Activated CD8-positive, alpha-beta memory T cell treated with anti-CD3 and anti-CD28 coated beads, Interleukin-2, amount 50 U/mL, for 1 hour (primary cell): Measurements from ENCODE around the gene RHOV.

ENCODE experiments used
- DNase-seq: peaks from one replicate; pipeline ENCODE4 v3.0.0-alpha.2; 2020; ENCODE audit errors: extremely low read depth

The RHOV gene

GRCh38 chr15:40845511-40846284 is 28.3 kb downstream of the RHOV start:
- no peak for DNase-seq

GRCh38 chr15:40845036-40845435 is 29.0 kb downstream of the RHOV start:
- no peak for DNase-seq

- no peak for DNase-seq
Measured at GRCh38 chr15:40844696-40845030, 29.4 kb downstream of the RHOV start.

GRCh38 chr15:40843885-40844695 is 29.9 kb downstream of the RHOV start, which contains the start of gene SPINT1:
TSS of gene SPINT1 (plus strand) at chr15:40844048. CDS start at chr15:40844555, 507 bp downstream.
- DNase-seq = no peak

GRCh38 chr15:40843261-40843884 is 30.7 kb downstream of the RHOV start:
- DNase-seq = no peak

- DNase-seq = no peak
Measured at GRCh38 chr15:40841741-40842140, 32.3 kb downstream of the RHOV start.

- DNase-seq = no peak
Measured at GRCh38 chr15:40838756-40839155, 35.3 kb downstream of the RHOV start.

- DNase-seq = no peak
Measured at GRCh38 chr15:40836020-40836419, 38.0 kb downstream of the RHOV start.

- DNase-seq = no peak
Measured at GRCh38 chr15:40832903-40833302, 41.1 kb downstream of the RHOV start.

GRCh38 chr15:40831861-40832260 is 42.2 kb downstream of the RHOV start:
- DNase-seq = no peak

GRCh38 chr15:40830884-40831283 is 43.1 kb downstream of the RHOV start:
- no peak for DNase-seq

- no peak for DNase-seq
Measured at GRCh38 chr15:40829115-40829514, 44.9 kb downstream of the RHOV start.

- no peak for DNase-seq
Measured at GRCh38 chr15:40828447-40829036, 45.5 kb downstream of the RHOV start, which contains the start of gene PPP1R14D. TSS of gene PPP1R14D (minus strand) at chr15:40828708. CDS start at chr15:40828641, 67 bp downstream.

- DNase-seq = no peak
Measured at GRCh38 chr15:40826423-40827075, 47.5 kb downstream of the RHOV start.

- no peak for DNase-seq
Measured at GRCh38 chr15:40825661-40826422, 48.2 kb downstream of the RHOV start.

- no peak for DNase-seq
Measured at GRCh38 chr15:40823572-40824343, 50.3 kb downstream of the RHOV start.
